ENCODE data around the gene FKBP1A. TPM values are rescaled to one million over a fixed set of nuclear protein-coding genes. Genes with fewer than 3 reads are reported as not detected.

Gene FKBP1A
- total RNA-seq, 1 experiment from 2014 or later: 209 TPM

DNA sequence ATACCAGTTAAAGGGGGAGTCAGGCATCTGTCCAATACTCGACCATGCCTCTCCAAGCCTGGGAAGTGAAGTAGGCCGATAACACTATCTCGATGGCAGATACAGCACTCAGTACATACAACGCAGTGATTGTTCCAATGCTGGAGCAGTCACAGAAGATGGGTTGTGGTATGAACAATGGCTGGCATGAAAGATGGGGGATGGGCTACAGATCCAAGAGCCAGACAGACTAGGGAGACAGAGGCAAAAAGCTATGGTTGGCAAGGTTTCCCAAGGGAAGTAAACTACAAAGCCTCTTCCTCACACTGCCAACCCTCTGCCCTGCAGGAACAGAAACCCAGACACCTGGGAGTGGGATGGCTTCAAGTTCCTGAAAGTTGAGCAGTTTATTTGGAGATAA, 19.2 kb downstream of the FKBP1A start:
- H3K27ac Mint-ChIP-seq (ENCODE audit: low read depth, unreplicated experiment): peak overlapping the region; percentile 71
- POLR2A ChIA-PET: interaction anchor here (1.0 to 1.2 kb wide), 2 partner anchors 10 to 17 kb away, joined by 3 read pairs; no protein-coding TSS in a partner anchor
- no peak for DNase-seq (ENCODE audit: unreplicated experiment)
- peaks cover 77% of the 10 kb centered on the region for H3K36me3 Mint-ChIP-seq (ENCODE audit: insufficient read depth, unreplicated experiment)
- H3K4me1 Mint-ChIP-seq (ENCODE audit: insufficient read depth, unreplicated experiment): peaks cover 32% of the 10 kb centered on the region
- TF ChIP-seq, protein P1, sequence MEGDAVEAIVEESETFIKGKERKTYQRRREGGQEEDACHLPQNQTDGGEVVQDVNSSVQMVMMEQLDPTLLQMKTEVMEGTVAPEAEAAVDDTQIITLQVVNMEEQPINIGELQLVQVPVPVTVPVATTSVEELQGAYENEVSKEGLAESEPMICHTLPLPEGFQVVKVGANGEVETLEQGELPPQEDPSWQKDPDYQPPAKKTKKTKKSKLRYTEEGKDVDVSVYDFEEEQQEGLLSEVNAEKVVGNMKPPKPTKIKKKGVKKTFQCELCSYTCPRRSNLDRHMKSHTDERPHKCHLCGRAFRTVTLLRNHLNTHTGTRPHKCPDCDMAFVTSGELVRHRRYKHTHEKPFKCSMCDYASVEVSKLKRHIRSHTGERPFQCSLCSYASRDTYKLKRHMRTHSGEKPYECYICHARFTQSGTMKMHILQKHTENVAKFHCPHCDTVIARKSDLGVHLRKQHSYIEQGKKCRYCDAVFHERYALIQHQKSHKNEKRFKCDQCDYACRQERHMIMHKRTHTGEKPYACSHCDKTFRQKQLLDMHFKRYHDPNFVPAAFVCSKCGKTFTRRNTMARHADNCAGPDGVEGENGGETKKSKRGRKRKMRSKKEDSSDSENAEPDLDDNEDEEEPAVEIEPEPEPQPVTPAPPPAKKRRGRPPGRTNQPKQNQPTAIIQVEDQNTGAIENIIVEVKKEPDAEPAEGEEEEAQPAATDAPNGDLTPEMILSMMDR (IDR thresholded peaks at IDR 0.05; ENCODE audit: unreplicated experiment): no peak
- H3K27me3 Mint-ChIP-seq (ENCODE audit: insufficient read depth, unreplicated experiment): no peaks in the 10 kb centered on the region
- no peak overlapping the region for H3K4me3 Mint-ChIP-seq (ENCODE audit: unreplicated experiment)
- intact Hi-C loops (cut with micrococcal nuclease): loop anchor here (10.0 kb wide), 1 partner anchor 61 kb away; no protein-coding TSS in a partner anchor
- no peaks in the 10 kb centered on the region for H3K9me3 Mint-ChIP-seq (ENCODE audit: unreplicated experiment)
- CTCF ChIA-PET: interaction anchor here (1.2 kb wide), 1 partner anchor 161 kb away, joined by 5 read pairs; no protein-coding TSS in a partner anchor
- no TSS peak for BruUV-seq (replicated peaks)

DNA sequence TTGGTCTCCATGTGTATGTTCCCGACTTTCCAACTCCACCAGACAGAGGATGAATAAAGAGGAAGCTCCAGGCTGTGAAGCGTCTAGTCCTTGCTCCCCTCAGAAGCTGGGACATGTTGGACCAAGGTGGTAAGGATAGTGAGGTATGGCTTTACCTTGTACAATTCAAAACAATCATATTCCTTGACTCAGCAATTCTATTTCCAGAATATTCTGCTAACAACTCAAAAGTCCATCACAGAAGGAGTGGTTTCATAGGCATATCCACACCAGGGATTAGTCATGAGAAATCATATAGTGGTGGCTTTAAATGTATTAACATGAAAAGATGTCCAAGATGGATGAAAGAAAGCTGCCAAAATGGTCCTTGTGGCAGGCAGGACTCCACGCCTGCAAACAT, 19.8 kb downstream of the FKBP1A start:
- H3K27me3 Mint-ChIP-seq (ENCODE audit: insufficient read depth, unreplicated experiment): no peaks in the 10 kb centered on the region
- peaks cover 81% of the 10 kb centered on the region for H3K36me3 Mint-ChIP-seq (ENCODE audit: insufficient read depth, unreplicated experiment)
- intact Hi-C loops (cut with micrococcal nuclease): loop anchor here (10.0 kb wide), 1 partner anchor 62 kb away; no protein-coding TSS in a partner anchor

DNA sequence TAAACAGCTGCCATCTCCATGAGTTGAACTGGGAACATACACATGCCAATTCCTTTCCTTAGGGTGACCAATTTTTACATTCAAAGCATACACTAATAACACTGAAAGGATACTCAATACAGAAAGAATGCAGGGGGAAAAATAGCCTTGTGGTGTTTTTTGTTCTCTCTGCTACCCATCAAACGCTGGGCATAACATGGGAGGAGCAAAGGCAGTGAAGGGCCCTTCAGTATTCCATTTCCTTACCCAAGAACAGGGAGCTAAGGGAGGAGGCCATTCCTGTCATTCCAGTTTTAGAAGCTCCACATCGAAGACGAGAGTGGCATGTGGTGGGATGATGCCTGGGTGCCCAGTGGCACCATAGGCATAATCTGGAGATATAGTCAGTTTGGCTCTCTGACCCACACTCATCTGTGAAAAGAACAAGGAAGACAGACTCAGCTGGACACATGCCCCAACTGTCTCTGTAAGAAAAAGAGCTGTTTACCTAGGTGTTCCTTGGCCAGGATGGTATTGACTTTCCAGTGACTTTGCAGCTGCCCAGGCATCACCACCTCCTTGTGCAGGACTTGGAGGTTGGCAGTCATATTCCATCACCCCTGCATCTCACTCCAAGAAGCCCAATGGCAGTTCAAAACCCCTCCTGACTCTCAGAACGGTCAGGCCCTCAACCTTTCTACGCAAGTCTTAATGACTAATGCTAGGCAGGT, 20.9 kb downstream of the FKBP1A start:
- no peak overlapping the region for H3K4me3 Mint-ChIP-seq (ENCODE audit: unreplicated experiment)
- POLR2A ChIA-PET: interaction anchor here (0.7 to 1.6 kb wide), 5 partner anchors 16 to 909 kb away, joined by 3 to 6 read pairs (median 3); partner anchors contain the start of gene SDCBP2
- no peaks in the 10 kb centered on the region for H3K9me3 Mint-ChIP-seq (ENCODE audit: unreplicated experiment)
- no peaks in the 10 kb centered on the region for H3K27me3 Mint-ChIP-seq (ENCODE audit: insufficient read depth, unreplicated experiment)
- CTCF ChIA-PET: interaction anchor here (1.1 to 1.8 kb wide), 3 partner anchors 10 to 96 kb away, joined by 3 to 7 read pairs (median 4); no protein-coding TSS in a partner anchor
- H3K4me1 Mint-ChIP-seq (ENCODE audit: insufficient read depth, unreplicated experiment): peaks cover 25% of the 10 kb centered on the region
- no TSS peak for BruUV-seq (replicated peaks)
- peak overlapping the region; percentile 71 for H3K27ac Mint-ChIP-seq (ENCODE audit: low read depth, unreplicated experiment)
- DNase-seq (ENCODE audit: unreplicated experiment): no peak
- H3K36me3 Mint-ChIP-seq (ENCODE audit: insufficient read depth, unreplicated experiment): peaks cover 86% of the 10 kb centered on the region
- TF ChIP-seq, protein P1 (IDR thresholded peaks at IDR 0.05; ENCODE audit: unreplicated experiment): no peak
- intact Hi-C loops (cut with micrococcal nuclease): loop anchor here (10.0 kb wide), 1 partner anchor 63 kb away; no protein-coding TSS in a partner anchor

More for the DNA sequence above, 19.8 kb downstream of the FKBP1A start:
- no peak for DNase-seq (ENCODE audit: unreplicated experiment)
- Mint-ChIP-seq H3K9me3 (ENCODE audit: unreplicated experiment) (no peaks in the 10 kb centered on the region), H3K4me1 (ENCODE audit: insufficient read depth, unreplicated experiment) (peaks cover 31% of the 10 kb centered on the region), H3K4me3 (ENCODE audit: unreplicated experiment) (no peak overlapping the region), H3K27ac (ENCODE audit: low read depth, unreplicated experiment) (peak overlapping the region; percentile 71)
- no TSS peak for BruUV-seq (replicated peaks)
- POLR2A ChIA-PET: interaction anchor here (0.8 to 1.2 kb wide), 3 partner anchors 11 to 47 kb away, joined by 3 read pairs; no protein-coding TSS in a partner anchor
- TF ChIP-seq, protein P1 (IDR thresholded peaks at IDR 0.05; ENCODE audit: unreplicated experiment): no peak
- CTCF ChIA-PET: interaction anchor here (1.3 kb wide), 1 partner anchor 95 kb away, joined by 3 read pairs; no protein-coding TSS in a partner anchor

DNA sequence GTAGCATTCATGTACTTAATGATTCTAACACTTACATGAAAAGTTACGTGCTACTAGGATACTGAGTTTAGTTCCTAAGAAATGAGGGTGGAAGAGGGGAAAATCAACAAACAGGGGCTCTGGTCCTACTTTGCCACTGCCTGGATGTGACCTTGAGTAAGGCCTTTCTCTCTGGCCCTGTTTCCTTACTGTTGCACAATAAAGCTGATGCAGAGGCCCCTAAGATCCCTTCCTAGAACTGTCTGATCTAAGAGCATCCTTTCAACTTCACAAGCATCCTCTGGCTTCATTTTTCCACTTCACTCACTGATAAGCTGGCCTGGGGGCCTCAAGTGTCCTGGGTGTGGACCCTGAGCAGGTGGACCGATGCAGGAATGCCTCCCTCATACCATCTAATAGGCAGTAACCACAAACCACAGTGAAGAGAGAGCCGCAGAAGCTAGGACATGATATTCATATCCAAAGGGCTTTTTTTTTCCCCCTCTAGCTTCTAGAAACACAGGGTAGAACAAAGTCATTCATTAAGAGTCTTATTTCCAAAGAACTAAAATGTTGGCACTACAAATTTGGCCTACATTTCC, 21.6 kb downstream of the FKBP1A start:
- Mint-ChIP-seq H3K36me3 (ENCODE audit: insufficient read depth, unreplicated experiment) (peaks cover 84% of the 10 kb centered on the region), H3K9me3 (ENCODE audit: unreplicated experiment) (no peaks in the 10 kb centered on the region), H3K27ac (ENCODE audit: low read depth, unreplicated experiment) (no peak overlapping the region), H3K4me3 (ENCODE audit: unreplicated experiment) (no peak overlapping the region), H3K27me3 (ENCODE audit: insufficient read depth, unreplicated experiment) (no peaks in the 10 kb centered on the region), H3K4me1 (ENCODE audit: insufficient read depth, unreplicated experiment) (peaks cover 23% of the 10 kb centered on the region)
- BruUV-seq (replicated peaks): no TSS peak
- intact Hi-C loops (cut with micrococcal nuclease): loop anchor here (10.0 kb wide), 1 partner anchor 64 kb away; no protein-coding TSS in a partner anchor
- ChIA-PET CTCF (interaction anchor here (1.0 to 1.8 kb wide), 3 partner anchors 9 to 133 kb away, joined by 4 to 9 read pairs (median 7); no protein-coding TSS in a partner anchor), POLR2A (interaction anchor here (0.7 to 1.6 kb wide), 4 partner anchors 10 to 909 kb away, joined by 3 to 6 read pairs (median 5); partner anchors contain the start of gene SDCBP2)
- TF ChIP-seq, protein P1 (IDR thresholded peaks at IDR 0.05; ENCODE audit: unreplicated experiment): no peak
- no peak for DNase-seq (ENCODE audit: unreplicated experiment)

All from MCF 10A (cell line).